GM12878 (cell line): ENCODE measurements around the gene TGFBR1. TPM values are rescaled to one million over a fixed set of nuclear protein-coding genes. Genes with fewer than 3 reads are reported as not detected.

ENCODE experiments used
- GABPA ChIP-seq: IDR thresholded peaks from 2 replicates; pipeline ENCODE4 v1.6.1; 2014; ENCODE audit warnings: antibody characterized with exemption, low read depth, mild to moderate bottlenecking, inconsistent platforms
- GATAD2B ChIP-seq: fragments of 450-650 bp; conservative IDR thresholded peaks from 2 replicates; pipeline ENCODE4 v1.6.1; 2017; ENCODE audit warnings: low read depth, mild to moderate bottlenecking, moderate library complexity
- KAT2A ChIP-seq: conservative IDR thresholded peaks from 2 replicates; pipeline ENCODE4 v1.6.1; 2011; ENCODE audit warnings: low read depth, low read length; ENCODE audit not compliant: control insufficient read depth
- NFIC ChIP-seq: IDR thresholded peaks from 2 replicates; pipeline ENCODE4 v1.6.1; 2012; ENCODE audit warnings: low read depth, mild to moderate bottlenecking, inconsistent platforms, low read length, moderate library complexity
- polyA plus RNA-seq, 11 experiments: library from polyadenylated mRNA; depleted of rRNA in 4 of 11; unstranded in 6 of 11; stranded (reverse) in 5 of 11; fragments of >200 nt; fragmentation: Nextera tagmentation in 4 of 11; fragmentation: Illumina TruSeq in 1 of 11; extraction: Ambion mirVana in 4 of 11; extraction: Trizol in 1 of 11; gene quantifications; 1 replicate in 1 of 11; 2 replicates in 10 of 11; pipeline versions ENCODE4 v1.2.1 to v1.2.3, GENCODE V29; 2011 to 2016; ENCODE audit warnings: inconsistent platforms in 2 of 11, missing spikeins in 2 of 11, low read depth in 1 of 11
- total RNA-seq, 4 experiments: library from RNA; depleted of rRNA in 3 of 4; stranded (reverse); fragments of >200 nt in 3 of 4; fragmentation: Illumina TruSeq in 1 of 4; extraction: Trizol in 1 of 4; gene quantifications; 2 replicates each; pipeline versions ENCODE4 v1.2.1 to v1.2.3, GENCODE V29; 2013 to 2021
- TF ChIP-seq, protein P1 (sequence below): fragments of 450-650 bp; IDR thresholded peaks from 2 replicates; pipeline ENCODE4 v1.6.1; 2017; ENCODE audit warnings: mild to moderate bottlenecking, low read depth, inconsistent platforms; ENCODE audit not compliant: poor library complexity, severe bottlenecking
- TF ChIP-seq, protein P2 (sequence below): IDR thresholded peaks from 2 replicates; pipeline ENCODE4 v1.6.1; 2012; ENCODE audit warnings: mild to moderate bottlenecking, low read depth, low read length

TGFBR1 gene
- total and polyA plus RNA-seq, 10 of the 15 experiments (the other 5 are each of a cell fraction or from before 2014, with no cell fraction given): 2.9 to 27.2 (median 16.6) TPM

DNA sequence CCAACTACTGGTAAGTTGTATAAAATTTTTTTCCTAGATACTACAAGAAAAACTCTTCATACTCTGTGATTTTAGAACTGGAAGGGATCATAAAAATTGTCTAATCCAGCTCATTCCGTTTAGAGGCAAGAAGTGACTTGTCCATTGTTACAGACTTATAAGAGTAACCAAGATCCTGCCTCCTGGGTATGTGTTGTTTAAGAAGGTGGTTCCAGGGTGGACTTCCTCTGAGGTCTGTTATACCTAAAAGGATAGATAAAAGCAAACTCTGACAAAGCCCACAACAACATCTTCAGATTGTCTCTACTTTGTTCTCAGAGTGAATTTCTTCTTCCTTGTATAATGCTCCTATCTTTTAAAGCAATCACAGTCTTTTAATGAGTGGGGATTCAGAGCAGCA, 24.2 kb downstream of the TGFBR1 start (continued):
- TF ChIP-seq, protein P1, sequence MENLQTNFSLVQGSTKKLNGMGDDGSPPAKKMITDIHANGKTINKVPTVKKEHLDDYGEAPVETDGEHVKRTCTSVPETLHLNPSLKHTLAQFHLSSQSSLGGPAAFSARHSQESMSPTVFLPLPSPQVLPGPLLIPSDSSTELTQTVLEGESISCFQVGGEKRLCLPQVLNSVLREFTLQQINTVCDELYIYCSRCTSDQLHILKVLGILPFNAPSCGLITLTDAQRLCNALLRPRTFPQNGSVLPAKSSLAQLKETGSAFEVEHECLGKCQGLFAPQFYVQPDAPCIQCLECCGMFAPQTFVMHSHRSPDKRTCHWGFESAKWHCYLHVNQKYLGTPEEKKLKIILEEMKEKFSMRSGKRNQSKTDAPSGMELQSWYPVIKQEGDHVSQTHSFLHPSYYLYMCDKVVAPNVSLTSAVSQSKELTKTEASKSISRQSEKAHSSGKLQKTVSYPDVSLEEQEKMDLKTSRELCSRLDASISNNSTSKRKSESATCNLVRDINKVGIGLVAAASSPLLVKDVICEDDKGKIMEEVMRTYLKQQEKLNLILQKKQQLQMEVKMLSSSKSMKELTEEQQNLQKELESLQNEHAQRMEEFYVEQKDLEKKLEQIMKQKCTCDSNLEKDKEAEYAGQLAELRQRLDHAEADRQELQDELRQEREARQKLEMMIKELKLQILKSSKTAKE: no peak
- no peak for TF ChIP-seq GATAD2B
- no peak for TF ChIP-seq GABPA
- no peak for TF ChIP-seq KAT2A
- TF ChIP-seq NFIC: no peak
- TF ChIP-seq, protein P2, sequence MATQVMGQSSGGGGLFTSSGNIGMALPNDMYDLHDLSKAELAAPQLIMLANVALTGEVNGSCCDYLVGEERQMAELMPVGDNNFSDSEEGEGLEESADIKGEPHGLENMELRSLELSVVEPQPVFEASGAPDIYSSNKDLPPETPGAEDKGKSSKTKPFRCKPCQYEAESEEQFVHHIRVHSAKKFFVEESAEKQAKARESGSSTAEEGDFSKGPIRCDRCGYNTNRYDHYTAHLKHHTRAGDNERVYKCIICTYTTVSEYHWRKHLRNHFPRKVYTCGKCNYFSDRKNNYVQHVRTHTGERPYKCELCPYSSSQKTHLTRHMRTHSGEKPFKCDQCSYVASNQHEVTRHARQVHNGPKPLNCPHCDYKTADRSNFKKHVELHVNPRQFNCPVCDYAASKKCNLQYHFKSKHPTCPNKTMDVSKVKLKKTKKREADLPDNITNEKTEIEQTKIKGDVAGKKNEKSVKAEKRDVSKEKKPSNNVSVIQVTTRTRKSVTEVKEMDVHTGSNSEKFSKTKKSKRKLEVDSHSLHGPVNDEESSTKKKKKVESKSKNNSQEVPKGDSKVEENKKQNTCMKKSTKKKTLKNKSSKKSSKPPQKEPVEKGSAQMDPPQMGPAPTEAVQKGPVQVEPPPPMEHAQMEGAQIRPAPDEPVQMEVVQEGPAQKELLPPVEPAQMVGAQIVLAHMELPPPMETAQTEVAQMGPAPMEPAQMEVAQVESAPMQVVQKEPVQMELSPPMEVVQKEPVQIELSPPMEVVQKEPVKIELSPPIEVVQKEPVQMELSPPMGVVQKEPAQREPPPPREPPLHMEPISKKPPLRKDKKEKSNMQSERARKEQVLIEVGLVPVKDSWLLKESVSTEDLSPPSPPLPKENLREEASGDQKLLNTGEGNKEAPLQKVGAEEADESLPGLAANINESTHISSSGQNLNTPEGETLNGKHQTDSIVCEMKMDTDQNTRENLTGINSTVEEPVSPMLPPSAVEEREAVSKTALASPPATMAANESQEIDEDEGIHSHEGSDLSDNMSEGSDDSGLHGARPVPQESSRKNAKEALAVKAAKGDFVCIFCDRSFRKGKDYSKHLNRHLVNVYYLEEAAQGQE: no peak
